Measurements from ENCODE around the gene DYNC1H1. TPM values are rescaled to one million over a fixed set of nuclear protein-coding genes. Genes with fewer than 3 reads are reported as not detected.

The DYNC1H1 gene
- total RNA-seq, 6 experiments from 2014 or later, result 116 to 261 (median 161) TPM

GRCh38 chr14:102105369-102105768 lies 141.0 kb downstream of the DYNC1H1 start:
- H3K36me3 ChIP-seq, result no peaks in the 10 kb centered on the region
- no peak overlapping the region for H3K4me3 ChIP-seq
- H3K27ac ChIP-seq, result no peak overlapping the region
- ATAC-seq (no peak), DNase-seq (peak in 1 of 3 donors; percentile 28)
- intact Hi-C loops (cut with DNase I), result no loop called here
- H3K27me3 ChIP-seq, result no peaks in the 10 kb centered on the region
- 76% methylated on average over 4 of the region's 4 CpGs for WGBS (ENCODE audit: insufficient coverage, low coverage, low lambda C conversion rate, missing lambda C conversion rate)
- H3K4me1 ChIP-seq, result no peaks in the 10 kb centered on the region
- TF ChIP-seq, protein P1, sequence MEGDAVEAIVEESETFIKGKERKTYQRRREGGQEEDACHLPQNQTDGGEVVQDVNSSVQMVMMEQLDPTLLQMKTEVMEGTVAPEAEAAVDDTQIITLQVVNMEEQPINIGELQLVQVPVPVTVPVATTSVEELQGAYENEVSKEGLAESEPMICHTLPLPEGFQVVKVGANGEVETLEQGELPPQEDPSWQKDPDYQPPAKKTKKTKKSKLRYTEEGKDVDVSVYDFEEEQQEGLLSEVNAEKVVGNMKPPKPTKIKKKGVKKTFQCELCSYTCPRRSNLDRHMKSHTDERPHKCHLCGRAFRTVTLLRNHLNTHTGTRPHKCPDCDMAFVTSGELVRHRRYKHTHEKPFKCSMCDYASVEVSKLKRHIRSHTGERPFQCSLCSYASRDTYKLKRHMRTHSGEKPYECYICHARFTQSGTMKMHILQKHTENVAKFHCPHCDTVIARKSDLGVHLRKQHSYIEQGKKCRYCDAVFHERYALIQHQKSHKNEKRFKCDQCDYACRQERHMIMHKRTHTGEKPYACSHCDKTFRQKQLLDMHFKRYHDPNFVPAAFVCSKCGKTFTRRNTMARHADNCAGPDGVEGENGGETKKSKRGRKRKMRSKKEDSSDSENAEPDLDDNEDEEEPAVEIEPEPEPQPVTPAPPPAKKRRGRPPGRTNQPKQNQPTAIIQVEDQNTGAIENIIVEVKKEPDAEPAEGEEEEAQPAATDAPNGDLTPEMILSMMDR (IDR thresholded peaks at IDR 0.05), result no peak
- TF ChIP-seq POLR2A (IDR thresholded peaks at IDR 0.05), result no peak
- H3K9me3 ChIP-seq, result no peaks in the 10 kb centered on the region

Small RNA genes lying within 50 kb of the gene (small RNA-seq; reads per million reads assigned to genes)
- gene AL118558.2 (0 to 0.48 reads per million in 2 experiments), gene RN7SL472P (0 to 0.10 reads per million in 2 experiments)

Other genes starting within 250 kb of the DYNC1H1 start
- 10 to 100 TPM; 44.9 to 74.5 (median 55.3) TPM for gene PPP2R5C, start 202.9 kb upstream of the DYNC1H1 start, total RNA-seq
- gene HSP90AA1, start 122.5 kb downstream of the DYNC1H1 start, total RNA-seq, result 100 to 1,000 TPM; 118 to 672 (median 325) TPM
- 10 to 100 TPM in 5 of 6 experiments, 1 to 10 TPM in 1; 6.3 to 14.7 (median 12.4) TPM for gene WDR20, start 175.3 kb downstream of the DYNC1H1 start, total RNA-seq